ENCODE measurements around the gene TRPM1. TPM values are rescaled to one million over a fixed set of nuclear protein-coding genes. Genes with fewer than 3 reads are reported as not detected.

Gene TRPM1
- 105 and 109 TPM in 2 replicates for total RNA-seq (2014; rRNA removed; shearing (Covaris generic))
- 39.4 and 50.7 TPM in 2 replicates for polyA plus RNA-seq (2015; cell fraction: cytosol; rRNA removed)
- polyA plus RNA-seq (2015; cell fraction: nucleus; rRNA removed) = 171 and 236 TPM in 2 replicates

DNA sequence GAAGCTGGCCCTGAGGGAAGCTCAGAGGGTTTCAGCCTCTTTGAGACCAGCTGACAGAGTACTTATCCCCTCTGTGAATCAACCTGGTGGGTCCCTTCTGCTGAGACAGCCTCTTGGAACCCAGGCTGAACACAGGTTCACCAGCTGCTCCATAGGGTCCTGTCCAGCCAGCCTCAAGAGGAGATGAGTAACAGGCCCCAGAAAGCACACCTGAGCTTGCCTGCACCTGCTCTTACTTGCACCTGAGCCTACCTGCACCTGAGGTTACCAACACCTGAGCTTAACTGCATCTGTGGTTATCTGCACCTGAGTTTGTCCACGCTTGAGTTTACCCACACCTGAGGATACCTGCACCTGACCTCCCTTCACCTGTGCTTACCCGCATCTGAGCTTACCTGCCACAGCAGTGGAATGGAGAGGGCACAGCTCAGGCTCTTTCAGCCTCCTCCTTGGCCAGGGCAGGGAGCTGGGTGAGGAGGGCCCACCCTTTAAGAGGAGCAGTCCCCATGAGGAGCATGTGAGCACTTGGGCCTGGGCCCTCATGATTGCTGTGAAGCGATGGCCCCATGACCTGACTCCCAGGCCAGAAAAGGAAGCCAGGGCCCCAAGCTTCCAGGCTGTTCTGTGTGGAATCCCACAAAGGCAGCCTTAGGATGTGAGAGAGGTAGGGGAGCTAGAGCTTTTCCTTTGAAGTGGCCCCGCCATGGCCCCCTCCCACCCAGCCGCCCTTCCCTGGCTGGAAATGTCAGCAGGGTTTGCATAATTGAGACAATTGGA, at the start of gene TRPM1:
TRPM1 (minus strand) TSS at position 464 of the 777 bp plus-strand sequence. CDS start 20,370 bp downstream, outside the sequence.
- in situ Hi-C loops (cut with HindIII; ENCODE audit: low pct_unique_long_range_greater_than_20kb, low sequenced_read_pairs) = no loop called here
- DNase-seq (ENCODE audit: low read depth, low spot score) = peak; percentile 97

DNA sequence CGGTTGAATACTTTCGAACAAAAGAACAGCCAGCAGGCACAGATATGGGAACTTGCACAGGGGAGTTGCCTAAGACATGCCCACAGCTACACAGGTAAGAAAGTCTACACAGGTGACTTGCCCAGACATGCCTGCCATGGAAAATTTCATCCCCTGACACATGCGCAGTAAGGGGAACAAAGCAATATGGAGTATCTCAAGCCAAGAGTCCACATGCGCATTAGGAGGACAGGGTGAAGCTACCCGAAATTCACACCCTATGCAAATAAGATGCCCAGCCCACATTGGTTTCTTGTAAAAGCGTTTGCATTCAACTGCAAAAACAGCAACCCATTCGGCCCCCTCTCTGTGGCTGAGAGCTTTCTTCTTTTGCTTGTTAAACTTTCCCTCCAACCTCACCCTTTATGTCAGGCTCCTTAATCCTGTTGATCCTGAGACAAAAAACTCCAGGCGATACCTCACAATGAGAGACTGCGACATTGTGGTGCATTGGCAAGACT, 49.3 kb upstream of the TRPM1 start:
- DNase-seq (ENCODE audit: low read depth, low spot score) = no peak

DNA sequence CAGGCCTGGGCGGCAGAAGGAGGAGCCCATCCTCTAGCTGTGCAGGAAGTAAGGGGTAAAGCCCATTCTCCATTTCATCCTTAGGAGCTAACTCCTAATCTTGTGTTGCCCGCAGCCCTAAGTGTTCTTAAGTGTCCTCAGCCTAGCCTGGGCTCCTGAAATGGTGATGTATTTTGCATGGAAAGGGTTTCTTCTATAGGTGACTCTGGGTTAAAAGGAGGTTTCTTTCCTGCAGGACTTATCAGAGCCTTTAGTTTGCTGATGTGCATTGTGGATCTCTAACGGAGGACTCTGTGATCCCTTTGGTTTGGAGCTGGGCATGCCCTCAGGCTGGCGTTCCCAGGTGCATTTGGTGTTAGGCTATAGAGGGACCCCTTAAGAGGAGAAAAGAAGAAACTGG, 48.5 kb upstream of the TRPM1 start:
- no peak for DNase-seq (ENCODE audit: low read depth, low spot score)
- in situ Hi-C loops (cut with HindIII; ENCODE audit: low pct_unique_long_range_greater_than_20kb, low sequenced_read_pairs) = no loop called here

More for the DNA sequence above, 49.3 kb upstream of the TRPM1 start:
- in situ Hi-C loops (cut with HindIII; ENCODE audit: low pct_unique_long_range_greater_than_20kb, low sequenced_read_pairs) = no loop called here

DNA sequence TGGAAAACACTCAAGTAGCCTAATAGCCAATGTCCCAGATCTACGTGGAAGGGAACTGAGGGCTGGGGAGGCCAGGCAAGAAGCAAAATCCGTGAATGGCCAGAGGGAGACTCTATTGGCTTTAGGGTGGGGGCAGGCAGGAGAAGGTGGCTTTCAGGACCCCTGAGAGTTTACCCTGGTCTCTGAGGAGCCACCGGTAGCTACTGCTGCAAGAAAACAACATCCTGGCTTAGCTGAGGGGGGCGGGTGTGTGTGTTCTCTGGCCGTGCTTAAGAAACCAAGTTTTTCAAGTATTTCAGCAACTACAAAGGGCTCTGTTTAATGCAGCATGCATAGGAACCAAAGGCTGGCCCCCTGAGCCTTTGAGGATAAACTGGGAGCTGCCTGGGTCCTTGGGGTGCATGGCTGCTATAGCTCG, 47.6 kb upstream of the TRPM1 start:
- in situ Hi-C loops (cut with HindIII; ENCODE audit: low pct_unique_long_range_greater_than_20kb, low sequenced_read_pairs) = no loop called here
- no peak for DNase-seq (ENCODE audit: low read depth, low spot score)

DNA sequence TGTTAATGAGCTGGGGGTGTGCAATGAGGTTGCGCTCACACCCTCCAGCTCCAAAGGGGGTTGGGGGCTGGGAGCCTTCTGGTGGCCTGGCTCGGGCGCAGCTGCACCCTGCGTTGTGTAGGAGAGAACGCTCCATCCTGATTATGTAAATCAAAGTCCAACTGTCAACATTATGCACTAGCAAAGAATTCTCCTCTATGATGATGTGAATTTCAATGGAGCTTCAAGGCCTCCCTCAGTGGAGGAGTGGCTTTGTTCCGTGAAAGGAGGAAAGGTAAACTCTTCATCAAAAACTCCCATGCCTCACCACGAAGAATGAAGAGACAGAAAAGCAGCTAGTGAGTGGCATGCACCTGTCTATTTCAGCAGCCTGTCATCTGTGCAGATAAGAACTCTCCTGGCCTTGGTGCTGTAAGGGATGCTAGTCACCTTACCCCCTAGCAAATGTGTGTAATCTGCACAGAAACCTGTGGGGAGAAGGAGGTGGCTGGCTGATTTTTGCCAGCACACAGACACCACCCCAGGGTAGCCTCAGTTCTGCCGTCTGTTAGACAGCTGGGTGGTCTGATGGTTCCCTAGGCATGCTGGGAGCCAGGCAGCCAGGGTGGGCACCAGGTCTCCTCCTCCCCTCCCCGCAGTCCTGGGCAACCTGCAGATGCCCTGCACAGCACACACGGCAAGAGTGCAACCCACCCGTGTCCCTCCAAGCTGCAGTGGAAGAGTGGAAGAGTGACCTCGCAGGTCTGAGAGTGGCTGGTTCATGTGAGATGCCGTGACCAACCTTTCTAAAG, 47.0 kb upstream of the TRPM1 start:
- no peak for DNase-seq (ENCODE audit: low read depth, low spot score)
- in situ Hi-C loops (cut with HindIII; ENCODE audit: low pct_unique_long_range_greater_than_20kb, low sequenced_read_pairs) = no loop called here

DNA sequence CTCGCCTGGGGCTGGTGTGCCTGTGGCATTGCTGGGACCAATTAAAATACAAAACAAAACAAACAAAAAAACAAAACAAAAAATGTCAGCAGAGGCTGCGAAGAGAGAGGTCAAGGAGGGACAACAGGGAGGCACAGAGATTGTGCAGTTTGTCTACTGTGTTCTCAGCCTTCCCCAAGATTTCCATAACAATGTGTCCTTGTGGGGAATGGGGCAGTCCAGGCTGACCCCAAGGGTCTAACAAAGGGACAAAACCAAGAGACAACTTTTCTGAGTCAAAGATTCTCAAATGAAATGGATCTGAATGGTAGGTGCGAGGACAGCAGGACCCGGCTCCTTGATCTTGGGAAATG, 46.4 kb upstream of the TRPM1 start:
- in situ Hi-C loops (cut with HindIII; ENCODE audit: low pct_unique_long_range_greater_than_20kb, low sequenced_read_pairs) = no loop called here
- DNase-seq (ENCODE audit: low read depth, low spot score) = no peak

DNA sequence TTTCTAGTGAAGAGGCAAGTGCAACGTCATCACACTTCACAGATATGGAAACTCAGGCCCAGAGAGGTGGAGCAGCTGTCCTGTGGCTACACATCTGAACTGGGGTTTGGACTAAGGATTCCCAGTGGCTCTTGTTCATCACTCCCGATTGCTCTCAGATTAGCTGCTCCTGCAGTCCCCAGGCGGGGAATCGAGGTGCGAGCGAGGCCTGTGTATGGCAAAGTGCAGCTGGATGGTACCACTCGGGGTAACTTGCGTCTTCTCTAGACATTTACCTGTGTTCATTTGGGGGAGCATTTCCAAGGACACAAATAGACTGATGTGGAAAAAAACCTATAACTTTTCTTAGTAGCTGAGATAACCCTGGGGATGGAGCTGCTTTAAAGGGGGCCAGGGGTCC, 45.9 kb upstream of the TRPM1 start:
- in situ Hi-C loops (cut with HindIII; ENCODE audit: low pct_unique_long_range_greater_than_20kb, low sequenced_read_pairs) = no loop called here
- DNase-seq (ENCODE audit: low read depth, low spot score) = no peak

DNA sequence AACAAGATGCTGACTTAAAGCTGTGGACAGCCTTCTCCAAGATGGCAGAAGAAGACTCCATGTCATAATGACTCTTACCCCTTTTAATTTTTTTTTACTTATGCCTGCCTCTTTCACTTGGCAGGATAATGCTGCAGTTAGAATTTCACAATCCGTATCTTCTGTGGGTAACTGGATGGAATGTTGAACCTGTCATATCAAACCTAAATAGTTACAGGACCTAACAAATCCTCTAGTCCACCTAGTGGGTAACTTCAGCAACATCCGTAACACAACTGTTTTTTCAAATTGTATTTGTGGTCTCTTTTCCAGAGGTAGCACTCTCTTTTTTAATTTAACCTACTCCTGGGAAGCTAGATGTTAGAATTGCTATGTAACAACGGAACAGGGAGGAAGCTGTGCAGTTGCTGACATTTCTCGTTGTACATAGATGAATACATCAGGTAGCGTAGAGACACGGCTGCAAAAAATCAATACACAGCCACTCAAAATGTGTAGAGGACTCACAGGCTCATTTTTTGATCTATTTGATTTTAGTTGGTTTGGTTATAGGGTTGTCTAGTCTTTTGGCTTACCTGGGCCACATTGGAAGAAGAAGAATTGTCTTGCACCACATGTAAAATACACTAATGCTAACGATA, 43.9 kb upstream of the TRPM1 start:
- peak; percentile 33 for DNase-seq (ENCODE audit: low read depth, low spot score)

DNA sequence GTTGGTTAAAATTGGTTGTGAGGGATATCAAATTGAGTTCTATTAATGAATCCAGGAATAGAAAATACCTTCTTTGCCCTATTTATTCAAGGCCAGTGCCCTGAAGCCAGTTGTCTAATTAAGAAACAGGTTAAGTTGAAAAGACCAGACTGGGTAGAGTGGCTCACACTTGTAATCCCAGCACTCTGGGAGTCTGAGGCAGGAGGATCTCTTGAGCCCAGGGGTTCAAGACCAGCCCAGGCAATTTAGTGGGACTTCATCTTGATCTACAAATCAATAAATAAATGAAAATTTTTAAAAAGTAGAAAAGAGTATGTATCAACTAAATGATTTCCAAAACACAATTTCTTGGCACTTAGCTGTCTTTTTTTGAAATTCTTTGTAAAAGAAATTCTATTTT, 40.3 kb upstream of the TRPM1 start:
- no peak for DNase-seq (ENCODE audit: low read depth, low spot score)
- in situ Hi-C loops (cut with HindIII; ENCODE audit: low pct_unique_long_range_greater_than_20kb, low sequenced_read_pairs) = no loop called here

More for the DNA sequence above, 43.9 kb upstream of the TRPM1 start:
- in situ Hi-C loops (cut with HindIII; ENCODE audit: low pct_unique_long_range_greater_than_20kb, low sequenced_read_pairs) = no loop called here

DNA sequence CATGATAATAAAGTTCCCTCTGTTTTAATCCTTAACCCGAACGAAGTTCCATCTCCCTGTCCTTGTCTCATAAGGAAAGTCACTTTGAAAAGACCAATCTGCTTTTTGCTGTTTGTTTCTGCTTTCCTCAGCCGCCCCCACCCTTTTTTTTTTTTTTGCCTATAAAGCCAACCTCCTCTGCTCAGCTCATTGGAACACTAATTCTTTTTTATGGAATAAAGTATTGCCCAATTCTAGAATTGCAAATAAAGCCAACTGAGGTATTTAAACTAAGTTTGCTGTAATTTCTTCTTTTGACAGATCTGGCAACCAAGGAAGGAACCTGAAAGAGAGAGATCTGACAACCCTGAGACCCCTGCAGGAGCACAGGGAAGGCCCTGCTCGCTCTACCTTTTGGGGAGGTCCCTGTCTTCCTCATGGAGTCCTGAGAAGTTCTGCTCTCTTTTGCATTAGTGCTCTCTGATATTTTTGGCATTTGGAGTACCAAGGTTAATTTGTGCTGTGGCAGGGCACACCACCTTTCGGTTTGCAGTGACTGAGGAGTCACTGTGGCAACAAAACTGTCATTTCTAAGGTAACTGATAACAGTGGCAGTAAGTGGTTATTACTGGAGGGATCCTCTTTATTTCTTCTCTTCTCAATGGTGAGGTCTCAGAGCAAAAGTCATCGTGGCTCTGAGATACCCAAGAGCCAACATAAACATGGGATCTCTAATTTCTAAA, 35.2 kb upstream of the TRPM1 start:
- in situ Hi-C loops (cut with HindIII; ENCODE audit: low pct_unique_long_range_greater_than_20kb, low sequenced_read_pairs) = no loop called here
- no peak for DNase-seq (ENCODE audit: low read depth, low spot score)

DNA sequence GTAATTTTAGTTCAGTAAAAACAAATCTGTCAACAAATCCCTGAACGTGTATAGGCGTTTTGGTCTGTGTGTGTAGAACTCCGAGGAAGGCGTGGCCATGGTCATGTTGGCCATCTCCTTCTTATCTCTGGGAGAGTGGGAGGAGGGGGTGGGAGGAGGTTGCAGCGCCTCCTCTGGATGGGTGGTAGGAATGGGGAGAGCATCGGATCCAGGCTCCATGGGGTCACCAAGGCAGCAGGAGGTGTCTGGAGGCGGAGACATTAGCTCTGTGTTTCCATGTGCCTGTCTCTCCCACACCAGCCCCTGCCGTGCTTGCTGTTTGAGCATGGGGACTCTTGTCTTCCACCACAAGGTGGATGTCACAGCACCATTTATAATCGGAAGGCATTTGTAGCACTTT, 34.5 kb upstream of the TRPM1 start:
- in situ Hi-C loops (cut with HindIII; ENCODE audit: low pct_unique_long_range_greater_than_20kb, low sequenced_read_pairs) = no loop called here
- peak; percentile 96 for DNase-seq (ENCODE audit: low read depth, low spot score)

DNA sequence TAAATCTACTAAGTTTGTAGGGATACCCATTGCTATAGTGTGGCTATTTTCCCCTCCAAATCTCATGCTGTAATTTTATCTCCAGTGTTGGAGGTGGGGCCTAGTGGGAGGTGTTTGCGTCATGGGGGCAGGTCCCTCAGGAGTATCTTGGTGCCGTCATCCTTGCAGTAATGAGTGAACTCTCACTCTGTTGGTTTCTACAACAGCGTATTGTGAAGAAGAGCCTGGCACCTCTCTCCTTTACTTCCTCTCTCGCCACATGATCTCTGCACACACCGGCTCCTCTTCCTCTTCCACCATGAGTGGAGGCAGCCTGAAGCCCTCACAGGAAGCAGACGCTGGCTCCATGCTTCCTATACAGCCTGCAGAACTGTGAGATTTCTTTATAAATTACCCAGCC, 34.0 kb upstream of the TRPM1 start:
- in situ Hi-C loops (cut with HindIII; ENCODE audit: low pct_unique_long_range_greater_than_20kb, low sequenced_read_pairs) = no loop called here

DNA sequence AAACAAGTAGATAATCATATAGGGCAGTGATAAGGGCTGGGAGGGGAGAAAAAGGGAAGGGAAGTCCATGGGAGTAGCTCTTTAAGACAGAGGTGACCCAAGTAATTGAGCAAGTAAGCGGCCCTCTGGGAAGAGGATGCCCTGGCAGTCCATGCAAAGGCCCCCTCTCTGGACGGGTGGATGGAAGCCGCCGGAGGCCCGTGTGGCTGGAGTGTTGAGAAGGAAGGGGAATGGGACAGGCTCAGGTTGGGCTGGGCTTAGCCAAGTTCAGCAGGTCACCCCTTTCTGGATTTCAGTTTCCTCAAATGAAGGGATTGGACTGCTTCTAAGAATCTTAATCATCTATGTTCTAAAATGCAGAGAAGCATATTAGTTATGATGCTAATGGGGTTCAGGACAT, 32.4 kb upstream of the TRPM1 start:
- in situ Hi-C loops (cut with HindIII; ENCODE audit: low pct_unique_long_range_greater_than_20kb, low sequenced_read_pairs) = no loop called here

More for the DNA sequence above, 34.0 kb upstream of the TRPM1 start:
- peak; percentile 92 for DNase-seq (ENCODE audit: low read depth, low spot score)

DNA sequence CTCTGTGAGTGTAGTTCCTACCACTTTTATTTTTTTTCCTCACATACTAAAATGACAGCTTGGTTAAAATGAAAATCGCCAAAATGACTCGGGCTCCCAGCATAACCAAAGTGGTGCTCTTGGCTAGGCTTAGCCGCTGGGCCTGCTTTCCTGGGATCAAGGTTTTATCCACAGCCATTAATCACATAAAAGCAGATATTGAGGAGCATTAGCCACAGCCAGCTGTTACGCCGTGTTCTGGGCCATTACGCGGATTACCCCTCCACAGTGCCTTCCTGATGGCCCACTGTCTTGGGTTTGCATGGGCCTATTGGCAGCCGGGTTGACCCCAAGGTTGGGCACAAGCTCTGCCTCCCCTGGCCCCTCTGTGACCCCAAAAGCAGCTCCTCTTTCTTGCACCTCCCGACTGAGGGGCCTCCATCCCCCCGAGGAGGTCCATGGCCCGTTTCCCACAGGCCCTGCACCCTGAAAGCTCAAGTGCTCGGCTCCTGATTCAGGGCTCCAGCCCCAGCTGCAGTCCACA, 30.4 kb upstream of the TRPM1 start:
- no peak for DNase-seq (ENCODE audit: low read depth, low spot score)
- in situ Hi-C loops (cut with HindIII; ENCODE audit: low pct_unique_long_range_greater_than_20kb, low sequenced_read_pairs) = no loop called here

More for the DNA sequence above, 32.4 kb upstream of the TRPM1 start:
- no peak for DNase-seq (ENCODE audit: low read depth, low spot score)

DNA sequence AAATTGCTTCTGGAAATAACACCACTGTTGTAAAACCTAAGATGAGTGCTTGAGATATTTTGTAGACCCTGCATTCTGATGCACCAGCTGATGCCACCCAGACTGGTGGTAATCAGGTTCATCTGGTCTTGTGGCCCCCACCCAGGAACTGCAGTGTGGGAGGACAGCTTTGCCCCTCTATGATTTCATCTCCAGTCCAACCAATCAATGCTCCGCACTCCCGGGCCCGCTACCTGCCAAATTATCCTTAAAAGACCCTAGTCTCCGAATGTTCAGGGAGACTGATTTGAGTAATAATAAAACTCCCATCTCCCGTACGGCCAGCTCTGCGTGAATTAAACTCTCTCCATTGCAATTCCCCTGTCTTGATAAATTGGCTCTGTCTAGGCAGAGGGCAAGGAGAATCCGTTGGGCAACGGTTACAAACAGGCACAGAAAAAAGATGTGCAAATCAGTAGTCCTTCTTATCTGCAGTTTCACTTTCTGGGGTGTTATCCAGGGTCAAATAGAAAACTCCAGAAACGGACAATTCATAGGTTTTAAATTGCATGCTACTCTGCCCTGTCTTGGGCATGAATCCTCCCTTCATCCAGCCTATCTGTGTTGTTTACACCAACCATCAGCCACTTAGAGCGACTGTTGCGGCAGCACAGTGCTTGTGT, 29.2 kb upstream of the TRPM1 start:
- in situ Hi-C loops (cut with HindIII; ENCODE audit: low pct_unique_long_range_greater_than_20kb, low sequenced_read_pairs) = no loop called here

DNA sequence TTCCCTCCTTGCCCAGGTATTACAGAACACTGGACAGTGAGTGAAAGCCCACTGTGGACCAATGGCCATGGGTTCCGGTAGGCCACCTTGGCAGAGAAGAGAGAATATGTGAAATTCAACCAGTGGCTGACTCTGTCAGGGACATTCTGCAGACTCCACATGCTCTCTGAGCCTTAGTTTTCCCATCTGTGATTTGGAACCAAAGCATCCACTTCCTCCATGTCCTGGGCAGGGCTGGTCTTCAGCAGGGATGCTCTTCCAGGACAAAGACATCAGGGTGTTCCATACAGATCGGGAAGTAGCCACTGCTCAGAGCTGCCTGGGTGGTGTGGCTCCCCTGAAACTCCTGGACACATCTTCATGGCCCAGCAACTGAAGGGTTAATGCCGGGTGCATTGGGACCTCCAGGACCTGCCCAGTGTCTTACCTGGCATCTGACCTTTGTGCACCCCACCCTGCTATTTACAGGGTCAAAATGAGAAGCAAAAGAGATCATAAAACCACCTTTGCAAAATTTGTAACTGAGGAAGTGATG, 28.3 kb upstream of the TRPM1 start:
- in situ Hi-C loops (cut with HindIII; ENCODE audit: low pct_unique_long_range_greater_than_20kb, low sequenced_read_pairs) = no loop called here
- no peak for DNase-seq (ENCODE audit: low read depth, low spot score)

More for the DNA sequence above, 29.2 kb upstream of the TRPM1 start:
- no peak for DNase-seq (ENCODE audit: low read depth, low spot score)

Data from SK-MEL-5 (cell line).